CD8-positive, alpha-beta memory T cell (primary cell): ENCODE results near the gene MTMR12. TPM values are rescaled to one million over a fixed set of nuclear protein-coding genes. Genes with fewer than 3 reads are reported as not detected.
"Not testable (repeated sequence)": the region's sequence is repeated elsewhere in the genome, so short reads cannot be mapped to it uniquely, and the experiment has no call there.

Source experiments
- CTCF ChIA-PET: fragments of 350-600 bp; sonication (Branson Sonifier 250); formaldehyde crosslinking; loops from one replicate; lab custom pipeline; 2021; ENCODE audit warnings: antibody characterized with exemption; lab: Charles Lee
- POLR2A ChIA-PET: fragments of 350-600 bp; sonication (Branson Sonifier 250); formaldehyde crosslinking; loops from one replicate; lab custom pipeline; 2021; ENCODE audit warnings: antibody characterized with exemption; lab: Charles Lee
- DNase-seq, 5 donors: peaks; one replicate each; pipeline versions ENCODE4 v3.0.0 to v3.0.0-alpha.2; 2020 to 2022; ENCODE audit warnings: mixed read lengths in 1 of 5
- H3K27ac ChIP-seq: one replicate; pipeline ENCODE4 v1.7.0; 2013; ENCODE audit warnings: low read depth, mild to moderate bottlenecking, low read length, moderate library complexity
- H3K27me3 ChIP-seq: 2 replicates; pipeline ENCODE4 v1.7.0; 2013; ENCODE audit warnings: low read length, mild to moderate bottlenecking; ENCODE audit not compliant: insufficient read depth, poor library complexity, severe bottlenecking
- H3K36me3 ChIP-seq: 2 replicates; pipeline ENCODE4 v1.7.0; 2013; ENCODE audit warnings: mild to moderate bottlenecking, low read length, moderate library complexity; ENCODE audit not compliant: insufficient read depth
- H3K4me1 ChIP-seq: 2 replicates; pipeline ENCODE4 v1.7.0; 2013; ENCODE audit warnings: mild to moderate bottlenecking, low read length, moderate library complexity; ENCODE audit not compliant: insufficient read depth
- H3K4me3 ChIP-seq: 2 replicates; pipeline ENCODE4 v1.7.0; 2013; ENCODE audit warnings: mild to moderate bottlenecking, low read length
- H3K9me3 ChIP-seq: 2 replicates; pipeline ENCODE4 v1.7.0; 2013; ENCODE audit warnings: mild to moderate bottlenecking, low read length
- H3K27ac Mint-ChIP-seq, 8 donors: one replicate each; pipeline ENCODE4 v1.8.0; 2020 to 2021; ENCODE audit warnings: mixed read lengths in 8 of 8, mild to moderate bottlenecking in 6 of 8, inconsistent platforms in 3 of 8, moderate library complexity in 3 of 8
- H3K27me3 Mint-ChIP-seq, 2 donors: one replicate each; pipeline ENCODE4 v1.8.0; 2020 to 2021; ENCODE audit warnings: mixed read lengths in 2 of 2, mild to moderate bottlenecking in 1 of 2, moderate library complexity in 1 of 2
- H3K36me3 Mint-ChIP-seq, 3 donors: one replicate each; pipeline ENCODE4 v1.8.0; 2020 to 2021; ENCODE audit warnings: mixed read lengths in 3 of 3, inconsistent platforms in 1 of 3, mild to moderate bottlenecking in 1 of 3
- H3K4me1 Mint-ChIP-seq, 3 donors: one replicate each; pipeline ENCODE4 v1.8.0; 2020 to 2021; ENCODE audit warnings: mixed read lengths in 3 of 3, inconsistent platforms in 1 of 3, mild to moderate bottlenecking in 1 of 3
- H3K4me3 Mint-ChIP-seq, 7 donors: one replicate each; pipeline ENCODE4 v1.8.0; 2020 to 2021; ENCODE audit warnings: mixed read lengths in 7 of 7, mild to moderate bottlenecking in 6 of 7, moderate library complexity in 4 of 7, inconsistent platforms in 2 of 7
- H3K9me3 Mint-ChIP-seq, 5 donors: one replicate each; pipeline ENCODE4 v1.8.0; 2020 to 2022; ENCODE audit warnings: mixed read lengths in 5 of 5, mild to moderate bottlenecking in 3 of 5, moderate library complexity in 2 of 5, inconsistent platforms in 1 of 5
- polyA plus RNA-seq: library from polyadenylated mRNA; unstranded; fragments of 300-500 nt; fragmentation: Illumina TruSeq; gene quantifications from one replicate; pipeline ENCODE4 v1.2.3, GENCODE V29; 2021
- total RNA-seq, 2 experiments: library from RNA; stranded (reverse); gene quantifications; one replicate each; pipeline ENCODE4 v1.2.3, GENCODE V29; 2021

Gene MTMR12
- total and polyA plus RNA-seq, 3 experiments from 2014 or later = 20.4 to 27.4 (median 25.4) TPM

- Mint-ChIP-seq H3K27me3 (no peaks in the 10 kb centered on the region), H3K27ac (peak overlapping the region in 3 of 8 donors; percentile 22 to 24 (median 22)), H3K4me1 (peaks cover 47 to 80% (median 66%) of the 10 kb centered on the region in 3 donors), H3K9me3 (no peaks in the 10 kb centered on the region), H3K36me3 (peaks cover 0 to 19% (median 8%) of the 10 kb centered on the region in 3 donors), H3K4me3 (no peak overlapping the region)
- ChIA-PET CTCF (interaction anchor here (1.3 to 1.4 kb wide), 2 partner anchors 46 to 50 kb away, joined by 5 read pairs; no protein-coding TSS in a partner anchor), POLR2A (no interaction called here)
- Histone ChIP-seq H3K9me3 (no peaks in the 10 kb centered on the region), H3K4me1 (peaks cover 4% of the 10 kb centered on the region), H3K36me3 (no peaks in the 10 kb centered on the region), H3K27me3 (no peaks in the 10 kb centered on the region), H3K27ac (no peak overlapping the region), H3K4me3 (no peak overlapping the region)
- DNase-seq = no peak
Observed at GRCh38 chr5:32283061-32283460, 29.7 kb downstream of the MTMR12 start.

- Mint-ChIP-seq H3K4me1 (peaks cover 51 to 82% (median 69%) of the 10 kb centered on the region in 3 donors), H3K9me3 (no peaks in the 10 kb centered on the region), H3K4me3 (no peak overlapping the region), H3K27ac (peak overlapping the region in 5 of 8 donors; percentile 22 to 68 (median 39)), H3K27me3 (no peaks in the 10 kb centered on the region), H3K36me3 (peaks cover 0 to 19% (median 8%) of the 10 kb centered on the region in 3 donors)
- Histone ChIP-seq H3K4me1 (peaks cover 8% of the 10 kb centered on the region), H3K27me3 (no peaks in the 10 kb centered on the region), H3K27ac (no peak overlapping the region), H3K9me3 (no peaks in the 10 kb centered on the region), H3K36me3 (no peaks in the 10 kb centered on the region), H3K4me3 (no peak overlapping the region)
- ChIA-PET POLR2A (no interaction called here), CTCF (interaction anchor here (1.4 kb wide), 1 partner anchor 50 kb away, joined by 5 read pairs; no protein-coding TSS in a partner anchor)
- DNase-seq = no peak
Observed at GRCh38 chr5:32282633-32283032, 30.1 kb downstream of the MTMR12 start.

- H3K27ac ChIP-seq, H3K27me3 Mint-ChIP-seq, H3K9me3 ChIP-seq, H3K36me3 ChIP-seq, CTCF ChIA-PET, H3K27me3 ChIP-seq, H3K4me3 ChIP-seq, DNase-seq, H3K9me3 Mint-ChIP-seq: not testable (repeated sequence)
- Mint-ChIP-seq H3K4me3 (peak overlapping the region in 3 of 7 donors; percentile 27 to 74 (median 53)), H3K27ac (peak overlapping the region in 5 of 8 donors; percentile 39 to 93 (median 68)), H3K4me1 (peaks cover 48 to 82% (median 63%) of the 10 kb centered on the region in 3 donors), H3K36me3 (peaks cover 0 to 19% (median 8%) of the 10 kb centered on the region in 3 donors)
- POLR2A ChIA-PET = interaction anchor here (0.7 kb wide), 1 partner anchor 109 kb away, joined by 3 read pairs; no protein-coding TSS in a partner anchor
- H3K4me1 ChIP-seq = peaks cover 15% of the 10 kb centered on the region
Observed at GRCh38 chr5:32281378-32282133, 31.2 kb downstream of the MTMR12 start.

GRCh38 chr5:32280656-32281081, 32.1 kb downstream of the MTMR12 start:
- Histone ChIP-seq H3K4me1 (peaks cover 23% of the 10 kb centered on the region), H3K36me3 (no peaks in the 10 kb centered on the region), H3K27me3 (no peaks in the 10 kb centered on the region), H3K4me3 (no peak overlapping the region), H3K27ac (peak overlapping the region; percentile 22), H3K9me3 (no peaks in the 10 kb centered on the region)
- no peaks in the 10 kb centered on the region for H3K9me3 Mint-ChIP-seq
- peaks cover 0 to 24% (median 8%) of the 10 kb centered on the region in 3 donors for H3K36me3 Mint-ChIP-seq
- no peak for DNase-seq
- peak overlapping the region; percentile 1 to 79 (median 63) for H3K4me3 Mint-ChIP-seq
- POLR2A ChIA-PET = no interaction called here
- peaks cover 53 to 85% (median 69%) of the 10 kb centered on the region in 3 donors for H3K4me1 Mint-ChIP-seq
- CTCF ChIA-PET = no interaction called here
- no peaks in the 10 kb centered on the region for H3K27me3 Mint-ChIP-seq
- H3K27ac Mint-ChIP-seq = peak overlapping the region; percentile 66 to 93 (median 86)

- Histone ChIP-seq H3K4me3 (no peak overlapping the region), H3K27me3 (no peaks in the 10 kb centered on the region), H3K4me1 (peaks cover 23% of the 10 kb centered on the region), H3K36me3 (no peaks in the 10 kb centered on the region), H3K27ac (no peak overlapping the region), H3K9me3 (no peaks in the 10 kb centered on the region)
- peaks cover 53 to 82% (median 69%) of the 10 kb centered on the region in 3 donors for H3K4me1 Mint-ChIP-seq
- POLR2A ChIA-PET = no interaction called here
- H3K4me3 Mint-ChIP-seq = peak overlapping the region in 3 of 7 donors; percentile 32 to 38 (median 32)
- CTCF ChIA-PET = no interaction called here
- H3K9me3 Mint-ChIP-seq = no peaks in the 10 kb centered on the region
- no peaks in the 10 kb centered on the region for H3K27me3 Mint-ChIP-seq
- H3K36me3 Mint-ChIP-seq = peaks cover 0 to 32% (median 9%) of the 10 kb centered on the region in 3 donors
- DNase-seq = no peak
- peak overlapping the region; percentile 39 to 91 (median 74) for H3K27ac Mint-ChIP-seq
Observed at GRCh38 chr5:32279786-32280185, 33.0 kb downstream of the MTMR12 start.

- CTCF ChIA-PET = no interaction called here
- peaks cover 2% of the 10 kb centered on the region for H3K36me3 ChIP-seq
- Mint-ChIP-seq H3K27me3 (no peaks in the 10 kb centered on the region), H3K36me3 (peaks cover 0 to 37% (median 9%) of the 10 kb centered on the region in 3 donors), H3K4me3 (peak overlapping the region in 1 of 7 donors; percentile 18), H3K9me3 (no peaks in the 10 kb centered on the region), H3K27ac (peak overlapping the region in 6 of 8 donors; percentile 23 to 88 (median 64)), H3K4me1 (peaks cover 53 to 77% (median 69%) of the 10 kb centered on the region in 3 donors)
- DNase-seq = no peak
- no peaks in the 10 kb centered on the region for H3K27me3 ChIP-seq
- H3K9me3 ChIP-seq = no peaks in the 10 kb centered on the region
- peaks cover 23% of the 10 kb centered on the region for H3K4me1 ChIP-seq
- H3K27ac ChIP-seq = no peak overlapping the region
- no peak overlapping the region for H3K4me3 ChIP-seq
- POLR2A ChIA-PET = no interaction called here
Observed at GRCh38 chr5:32279223-32279622, 33.5 kb downstream of the MTMR12 start.

GRCh38 chr5:32278406-32278805, 34.3 kb downstream of the MTMR12 start:
- Mint-ChIP-seq H3K4me1 (peaks cover 48 to 75% (median 64%) of the 10 kb centered on the region in 3 donors), H3K27ac (peak overlapping the region in 7 of 8 donors; percentile 15 to 96 (median 70)), H3K36me3 (peaks cover 0 to 46% (median 15%) of the 10 kb centered on the region in 3 donors), H3K9me3 (no peaks in the 10 kb centered on the region), H3K4me3 (peak overlapping the region in 2 of 7 donors; percentile 34 to 36), H3K27me3 (no peaks in the 10 kb centered on the region)
- peak in 2 of 5 donors; percentile 6 to 49 for DNase-seq
- CTCF ChIA-PET = no interaction called here
- H3K9me3 ChIP-seq = no peaks in the 10 kb centered on the region
- H3K36me3 ChIP-seq = peaks cover 11% of the 10 kb centered on the region
- no peak overlapping the region for H3K27ac ChIP-seq
- H3K4me3 ChIP-seq = no peak overlapping the region
- H3K4me1 ChIP-seq = peaks cover 23% of the 10 kb centered on the region
- no peaks in the 10 kb centered on the region for H3K27me3 ChIP-seq
- POLR2A ChIA-PET = interaction anchor here (0.7 kb wide), 1 partner anchor 317 kb away, joined by 3 read pairs; no protein-coding TSS in a partner anchor

GRCh38 chr5:32277798-32278197, 34.9 kb downstream of the MTMR12 start:
- Histone ChIP-seq H3K36me3 (peaks cover 17% of the 10 kb centered on the region), H3K4me3 (no peak overlapping the region), H3K9me3 (no peaks in the 10 kb centered on the region), H3K27ac (no peak overlapping the region), H3K4me1 (peaks cover 23% of the 10 kb centered on the region), H3K27me3 (no peaks in the 10 kb centered on the region)
- POLR2A ChIA-PET = no interaction called here
- CTCF ChIA-PET = no interaction called here
- Mint-ChIP-seq H3K9me3 (no peaks in the 10 kb centered on the region), H3K27ac (peak overlapping the region; percentile 15 to 96 (median 76)), H3K4me3 (peak overlapping the region in 2 of 7 donors; percentile 26 to 36), H3K27me3 (no peaks in the 10 kb centered on the region), H3K4me1 (peaks cover 45 to 70% (median 60%) of the 10 kb centered on the region in 3 donors), H3K36me3 (peaks cover 0 to 52% (median 18%) of the 10 kb centered on the region in 3 donors)
- DNase-seq = no peak
